BJ (cell line): ENCODE data around the gene HDGFL3. TPM values are rescaled to one million over a fixed set of nuclear protein-coding genes. Genes with fewer than 3 reads are reported as not detected.
"Not testable (repeated sequence)": the region's sequence is repeated elsewhere in the genome, so short reads cannot be mapped to it uniquely, and the experiment has no call there.

Experiments
- CTCF ChIA-PET: fragments of 350-600 bp; formaldehyde crosslinking; extraction: SDS; loops from one replicate; lab custom pipeline; 2021; ENCODE audit warnings: antibody characterized with exemption, inconsistent platforms; lab: Yijun Ruan, JAX
- POLR2A ChIA-PET: fragments of 300-600 bp; sonication (Branson Sonifier 250); formaldehyde crosslinking; extraction: SDS; loops from one replicate; lab custom pipeline; 2021; ENCODE audit warnings: antibody characterized with exemption; lab: Charles Lee
- DNase-seq: peaks from one replicate; pipeline ENCODE4 v3.0.0-alpha.2; 2011; ENCODE audit warnings: low read depth
- H3K27me3 ChIP-seq: 2 replicates; pipeline ENCODE4 v1.6.0; 2011; ENCODE audit warnings: low read length; ENCODE audit not compliant: control insufficient read depth, insufficient read depth
- H3K36me3 ChIP-seq: 2 replicates; pipeline ENCODE4 v1.5.1; 2011; ENCODE audit warnings: low read length; ENCODE audit not compliant: control insufficient read depth, insufficient read depth
- H3K4me3 ChIP-seq: 2 replicates; pipeline ENCODE4 v1.5.1; 2011; ENCODE audit warnings: low read depth, mild to moderate bottlenecking, control low read depth, low read length
- polyA plus RNA-seq: library from polyadenylated mRNA; depleted of rRNA; stranded (reverse); fragments of >200 nt; gene quantifications from 2 replicates; pipeline ENCODE4 v1.2.3, GENCODE V29; 2011
- TF ChIP-seq, protein P1 (sequence below): IDR thresholded peaks from 2 replicates; pipeline ENCODE4 v1.5.1; 2011; ENCODE audit warnings: low read depth, mild to moderate bottlenecking, control low read depth, inconsistent platforms, low read length, moderate library complexity; ENCODE audit not compliant: insufficient read depth

The HDGFL3 gene
- polyA plus RNA-seq, 1 experiment: 5.7 TPM

- ChIA-PET POLR2A (no interaction called here), CTCF (interaction anchor here (0.6 kb wide), 1 partner anchor 26 kb away, joined by 4 read pairs; no protein-coding TSS in a partner anchor)
- TF ChIP-seq, protein P1, sequence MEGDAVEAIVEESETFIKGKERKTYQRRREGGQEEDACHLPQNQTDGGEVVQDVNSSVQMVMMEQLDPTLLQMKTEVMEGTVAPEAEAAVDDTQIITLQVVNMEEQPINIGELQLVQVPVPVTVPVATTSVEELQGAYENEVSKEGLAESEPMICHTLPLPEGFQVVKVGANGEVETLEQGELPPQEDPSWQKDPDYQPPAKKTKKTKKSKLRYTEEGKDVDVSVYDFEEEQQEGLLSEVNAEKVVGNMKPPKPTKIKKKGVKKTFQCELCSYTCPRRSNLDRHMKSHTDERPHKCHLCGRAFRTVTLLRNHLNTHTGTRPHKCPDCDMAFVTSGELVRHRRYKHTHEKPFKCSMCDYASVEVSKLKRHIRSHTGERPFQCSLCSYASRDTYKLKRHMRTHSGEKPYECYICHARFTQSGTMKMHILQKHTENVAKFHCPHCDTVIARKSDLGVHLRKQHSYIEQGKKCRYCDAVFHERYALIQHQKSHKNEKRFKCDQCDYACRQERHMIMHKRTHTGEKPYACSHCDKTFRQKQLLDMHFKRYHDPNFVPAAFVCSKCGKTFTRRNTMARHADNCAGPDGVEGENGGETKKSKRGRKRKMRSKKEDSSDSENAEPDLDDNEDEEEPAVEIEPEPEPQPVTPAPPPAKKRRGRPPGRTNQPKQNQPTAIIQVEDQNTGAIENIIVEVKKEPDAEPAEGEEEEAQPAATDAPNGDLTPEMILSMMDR: no peak
- Histone ChIP-seq H3K36me3 (no peaks in the 10 kb centered on the region), H3K27me3 (peaks cover 7% of the 10 kb centered on the region), H3K4me3 (no peak overlapping the region)
- DNase-seq: no peak
These were observed 113.0 kb downstream of the HDGFL3 start for GRCh38 chr15:83094583-83094982.

DNA sequence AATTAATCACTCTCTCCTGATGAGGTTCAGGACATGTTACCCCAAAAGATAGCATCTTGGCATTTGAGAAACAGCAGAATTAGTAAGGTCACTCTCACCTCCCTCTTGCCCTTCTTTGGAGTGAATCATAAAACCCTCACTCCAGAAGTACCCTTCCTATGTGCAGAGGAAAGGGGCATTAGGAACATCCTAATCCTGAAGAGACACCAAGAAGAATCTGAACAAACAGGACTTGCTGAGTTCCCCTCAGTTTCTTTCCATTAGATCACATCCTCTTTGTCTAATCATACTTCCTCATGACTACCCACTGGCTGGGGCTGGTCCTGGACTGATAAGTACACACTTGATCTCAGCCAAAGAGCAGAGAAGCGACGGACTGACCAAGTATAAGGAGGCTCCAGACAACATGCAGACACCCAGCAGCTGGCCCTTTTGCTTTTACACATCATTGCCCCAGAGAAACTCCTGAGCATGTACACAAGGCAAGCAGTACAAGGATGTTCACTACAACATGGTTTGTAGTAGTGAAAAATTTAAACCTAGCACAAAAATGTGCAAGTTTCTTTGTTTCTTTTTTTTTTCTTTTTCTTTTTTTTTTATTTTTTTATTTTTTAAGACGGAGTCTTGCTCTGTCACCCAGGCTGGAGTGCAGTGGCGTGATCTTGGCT lies 115.2 kb downstream of the HDGFL3 start:
- Histone ChIP-seq H3K36me3 (no peaks in the 10 kb centered on the region), H3K27me3 (peaks cover 5% of the 10 kb centered on the region), H3K4me3 (no peak overlapping the region)
- TF ChIP-seq, protein P1: no peak
- ChIA-PET CTCF (no interaction called here), POLR2A (no interaction called here)
- DNase-seq: no peak

GRCh38 chr15:83091965-83092308 lies 115.7 kb downstream of the HDGFL3 start:
- H3K27me3 ChIP-seq, DNase-seq, POLR2A ChIA-PET, CTCF ChIA-PET, H3K4me3 ChIP-seq, H3K36me3 ChIP-seq: not testable (repeated sequence)

- Histone ChIP-seq H3K4me3 (no peak overlapping the region), H3K36me3 (no peaks in the 10 kb centered on the region), H3K27me3 (peaks cover 2% of the 10 kb centered on the region)
- POLR2A ChIA-PET: no interaction called here
- CTCF ChIA-PET: interaction anchor here (0.8 kb wide), 1 partner anchor 80 kb away, joined by 3 read pairs; no protein-coding TSS in a partner anchor
- TF ChIP-seq, protein P1: no peak
- no peak for DNase-seq
These were observed 117.2 kb downstream of the HDGFL3 start for GRCh38 chr15:83090465-83090864.

GRCh38 chr15:83088876-83089275 lies 118.7 kb downstream of the HDGFL3 start:
- TF ChIP-seq, protein P1: no peak
- ChIA-PET POLR2A (no interaction called here), CTCF (no interaction called here)
- peaks cover 2% of the 10 kb centered on the region; the same call in 1 of the 2 replicates for H3K27me3 ChIP-seq
- no peak for DNase-seq
- no peaks in the 10 kb centered on the region for H3K36me3 ChIP-seq
- H3K4me3 ChIP-seq: no peak overlapping the region

DNA sequence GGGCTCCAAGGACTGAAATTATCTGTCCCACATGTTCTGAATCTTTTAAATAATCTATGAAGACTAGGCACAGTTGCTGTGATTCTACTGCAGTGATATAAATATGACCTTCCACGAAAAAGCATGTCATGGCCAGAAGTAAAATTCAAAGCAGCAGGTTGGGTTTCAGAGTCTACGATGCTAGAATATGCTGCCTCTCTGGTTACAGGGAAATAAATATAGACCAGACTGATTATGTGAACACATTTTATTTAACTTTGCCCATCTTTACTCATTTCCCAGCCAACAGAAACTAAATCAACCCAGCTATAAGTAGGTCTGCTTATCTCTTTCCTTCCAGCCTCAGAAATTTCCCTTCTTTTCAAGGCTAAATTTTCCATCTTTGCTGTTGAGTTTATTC lies 120.0 kb downstream of the HDGFL3 start:
- Histone ChIP-seq H3K4me3 (no peak overlapping the region), H3K27me3 (peaks cover 4% of the 10 kb centered on the region), H3K36me3 (no peaks in the 10 kb centered on the region)
- no peak for DNase-seq
- TF ChIP-seq, protein P1: no peak
- CTCF ChIA-PET: no interaction called here
- POLR2A ChIA-PET: no interaction called here

GRCh38 chr15:83085864-83086552 lies 121.6 kb downstream of the HDGFL3 start:
- DNase-seq, CTCF ChIA-PET, H3K4me3 ChIP-seq, H3K36me3 ChIP-seq, POLR2A ChIA-PET, H3K27me3 ChIP-seq: not testable (repeated sequence)

GRCh38 chr15:83085461-83085860 lies 122.2 kb downstream of the HDGFL3 start:
- POLR2A ChIA-PET, DNase-seq, H3K27me3 ChIP-seq, H3K36me3 ChIP-seq, H3K4me3 ChIP-seq, CTCF ChIA-PET: not testable (repeated sequence)
